Measurements from ENCODE around the gene LRRC66. TPM values are rescaled to one million over a fixed set of nuclear protein-coding genes. Genes with fewer than 3 reads are reported as not detected.

LRRC66 gene
- polyA plus RNA-seq, 1 donor from 2014 or later = 0.45 TPM

DNA sequence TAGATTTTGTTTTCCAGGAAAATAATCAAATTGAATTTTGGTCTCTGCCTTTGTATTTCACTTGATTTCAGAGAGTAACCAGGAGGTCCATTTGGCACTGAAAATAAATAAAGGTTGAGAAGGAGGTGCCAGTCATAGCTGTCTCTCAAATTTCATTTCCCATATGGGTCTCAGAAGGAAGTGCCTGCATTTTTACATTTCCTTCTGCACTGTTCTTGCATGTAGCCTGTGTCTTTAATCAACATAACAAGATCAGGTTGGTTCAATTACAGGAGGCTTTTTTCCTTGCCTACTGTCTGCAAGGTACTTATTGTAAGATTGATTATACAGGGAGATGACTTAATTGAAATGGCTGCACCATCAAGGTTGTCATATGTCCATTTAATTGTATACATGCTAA is 15.7 kb downstream of the LRRC66 start:
- H3K27me3 ChIP-seq (ENCODE audit: insufficient read depth, low read depth, low read length) = no peaks in the 10 kb centered on the region
- no peak overlapping the region for H3K4me3 ChIP-seq (ENCODE audit: low read length)
- H2AFZ ChIP-seq (ENCODE audit: low read depth, low read length) = no peak overlapping the region
- no peaks in the 10 kb centered on the region for H3F3A ChIP-seq (ENCODE audit: insufficient read depth, low read length, poor library complexity, severe bottlenecking)
- no peaks in the 10 kb centered on the region for H3K79me2 ChIP-seq (replicated peaks; ENCODE audit: insufficient read depth, low read length)
- H4K20me1 ChIP-seq (ENCODE audit: insufficient read depth) = no peaks in the 10 kb centered on the region
- H3K27ac ChIP-seq (ENCODE audit: low read length) = no peak overlapping the region
- H3K36me3 ChIP-seq (ENCODE audit: insufficient read depth, low read length) = no peaks in the 10 kb centered on the region
- no peaks in the 10 kb centered on the region for H3K9me3 ChIP-seq (ENCODE audit: low read length)
- H3K9me2 ChIP-seq (ENCODE audit: insufficient read depth, low read length) = no peaks in the 10 kb centered on the region
- TF ChIP-seq RAD21 (conservative IDR thresholded peaks at IDR 0.05) (no peak), SMC3 (conservative IDR thresholded peaks at IDR 0.05; ENCODE audit: poor library complexity) (no peak), EP300 (conservative IDR thresholded peaks at IDR 0.05; ENCODE audit: poor library complexity, severe bottlenecking) (no peak), MXI1 (conservative IDR thresholded peaks at IDR 0.05; ENCODE audit: poor library complexity, severe bottlenecking) (no peak), EZH2 (IDR thresholded peaks at IDR 0.05; ENCODE audit: borderline replicate concordance, insufficient read depth, low read length, poor library complexity, severe bottlenecking) (no peak), TAF1 (IDR thresholded peaks at IDR 0.05; ENCODE audit: low read depth) (no peak), POLR2AphosphoS5 (IDR thresholded peaks at IDR 0.05) (no peak)
- TF ChIP-seq, protein P1, sequence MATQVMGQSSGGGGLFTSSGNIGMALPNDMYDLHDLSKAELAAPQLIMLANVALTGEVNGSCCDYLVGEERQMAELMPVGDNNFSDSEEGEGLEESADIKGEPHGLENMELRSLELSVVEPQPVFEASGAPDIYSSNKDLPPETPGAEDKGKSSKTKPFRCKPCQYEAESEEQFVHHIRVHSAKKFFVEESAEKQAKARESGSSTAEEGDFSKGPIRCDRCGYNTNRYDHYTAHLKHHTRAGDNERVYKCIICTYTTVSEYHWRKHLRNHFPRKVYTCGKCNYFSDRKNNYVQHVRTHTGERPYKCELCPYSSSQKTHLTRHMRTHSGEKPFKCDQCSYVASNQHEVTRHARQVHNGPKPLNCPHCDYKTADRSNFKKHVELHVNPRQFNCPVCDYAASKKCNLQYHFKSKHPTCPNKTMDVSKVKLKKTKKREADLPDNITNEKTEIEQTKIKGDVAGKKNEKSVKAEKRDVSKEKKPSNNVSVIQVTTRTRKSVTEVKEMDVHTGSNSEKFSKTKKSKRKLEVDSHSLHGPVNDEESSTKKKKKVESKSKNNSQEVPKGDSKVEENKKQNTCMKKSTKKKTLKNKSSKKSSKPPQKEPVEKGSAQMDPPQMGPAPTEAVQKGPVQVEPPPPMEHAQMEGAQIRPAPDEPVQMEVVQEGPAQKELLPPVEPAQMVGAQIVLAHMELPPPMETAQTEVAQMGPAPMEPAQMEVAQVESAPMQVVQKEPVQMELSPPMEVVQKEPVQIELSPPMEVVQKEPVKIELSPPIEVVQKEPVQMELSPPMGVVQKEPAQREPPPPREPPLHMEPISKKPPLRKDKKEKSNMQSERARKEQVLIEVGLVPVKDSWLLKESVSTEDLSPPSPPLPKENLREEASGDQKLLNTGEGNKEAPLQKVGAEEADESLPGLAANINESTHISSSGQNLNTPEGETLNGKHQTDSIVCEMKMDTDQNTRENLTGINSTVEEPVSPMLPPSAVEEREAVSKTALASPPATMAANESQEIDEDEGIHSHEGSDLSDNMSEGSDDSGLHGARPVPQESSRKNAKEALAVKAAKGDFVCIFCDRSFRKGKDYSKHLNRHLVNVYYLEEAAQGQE (IDR thresholded peaks at IDR 0.05; ENCODE audit: borderline replicate concordance) = no peak
- TF ChIP-seq, protein P2, sequence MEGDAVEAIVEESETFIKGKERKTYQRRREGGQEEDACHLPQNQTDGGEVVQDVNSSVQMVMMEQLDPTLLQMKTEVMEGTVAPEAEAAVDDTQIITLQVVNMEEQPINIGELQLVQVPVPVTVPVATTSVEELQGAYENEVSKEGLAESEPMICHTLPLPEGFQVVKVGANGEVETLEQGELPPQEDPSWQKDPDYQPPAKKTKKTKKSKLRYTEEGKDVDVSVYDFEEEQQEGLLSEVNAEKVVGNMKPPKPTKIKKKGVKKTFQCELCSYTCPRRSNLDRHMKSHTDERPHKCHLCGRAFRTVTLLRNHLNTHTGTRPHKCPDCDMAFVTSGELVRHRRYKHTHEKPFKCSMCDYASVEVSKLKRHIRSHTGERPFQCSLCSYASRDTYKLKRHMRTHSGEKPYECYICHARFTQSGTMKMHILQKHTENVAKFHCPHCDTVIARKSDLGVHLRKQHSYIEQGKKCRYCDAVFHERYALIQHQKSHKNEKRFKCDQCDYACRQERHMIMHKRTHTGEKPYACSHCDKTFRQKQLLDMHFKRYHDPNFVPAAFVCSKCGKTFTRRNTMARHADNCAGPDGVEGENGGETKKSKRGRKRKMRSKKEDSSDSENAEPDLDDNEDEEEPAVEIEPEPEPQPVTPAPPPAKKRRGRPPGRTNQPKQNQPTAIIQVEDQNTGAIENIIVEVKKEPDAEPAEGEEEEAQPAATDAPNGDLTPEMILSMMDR (IDR thresholded peaks at IDR 0.05; ENCODE audit: poor library complexity, severe bottlenecking) = no peak
- H3K4me2 ChIP-seq (ENCODE audit: low read length) = no peak overlapping the region
- no peak overlapping the region for H3K9ac ChIP-seq (ENCODE audit: low read length)

GRCh38 chr4:52001616-52002015 is 18.5 kb downstream of the LRRC66 start:
- no peak for TF ChIP-seq SMC3 (conservative IDR thresholded peaks at IDR 0.05; ENCODE audit: poor library complexity)
- TF ChIP-seq TAF1 (IDR thresholded peaks at IDR 0.05; ENCODE audit: low read depth) = no peak
- TF ChIP-seq, protein P2 (IDR thresholded peaks at IDR 0.05; ENCODE audit: poor library complexity, severe bottlenecking) = no peak
- TF ChIP-seq, protein P1 (IDR thresholded peaks at IDR 0.05; ENCODE audit: borderline replicate concordance) = no peak
- no peak for TF ChIP-seq RAD21 (conservative IDR thresholded peaks at IDR 0.05)
- TF ChIP-seq EZH2 (IDR thresholded peaks at IDR 0.05; ENCODE audit: borderline replicate concordance, insufficient read depth, low read length, poor library complexity, severe bottlenecking) = no peak
- no peak for TF ChIP-seq MXI1 (conservative IDR thresholded peaks at IDR 0.05; ENCODE audit: poor library complexity, severe bottlenecking)
- no peak for TF ChIP-seq POLR2AphosphoS5 (IDR thresholded peaks at IDR 0.05)
- no peak for TF ChIP-seq EP300 (conservative IDR thresholded peaks at IDR 0.05; ENCODE audit: poor library complexity, severe bottlenecking)
- H3K79me2 ChIP-seq (replicated peaks; ENCODE audit: insufficient read depth, low read length) = no peaks in the 10 kb centered on the region
- no peaks in the 10 kb centered on the region for H3K36me3 ChIP-seq (ENCODE audit: insufficient read depth, low read length)
- no peaks in the 10 kb centered on the region for H3F3A ChIP-seq (ENCODE audit: insufficient read depth, low read length, poor library complexity, severe bottlenecking)
- no peak overlapping the region for H3K4me3 ChIP-seq (ENCODE audit: low read length)
- H2AFZ ChIP-seq (ENCODE audit: low read depth, low read length) = no peak overlapping the region
- H3K27ac ChIP-seq (ENCODE audit: low read length) = no peak overlapping the region
- H3K9me3 ChIP-seq (ENCODE audit: low read length) = no peaks in the 10 kb centered on the region
- H4K20me1 ChIP-seq (ENCODE audit: insufficient read depth) = no peaks in the 10 kb centered on the region
- no peak overlapping the region for H3K9ac ChIP-seq (ENCODE audit: low read length)
- no peaks in the 10 kb centered on the region for H3K27me3 ChIP-seq (ENCODE audit: insufficient read depth, low read depth, low read length)
- H3K4me2 ChIP-seq (ENCODE audit: low read length) = no peak overlapping the region
- H3K9me2 ChIP-seq (ENCODE audit: insufficient read depth, low read length) = no peaks in the 10 kb centered on the region
